SK-N-SH (cell line): ENCODE data around the gene PSMB5. TPM values are rescaled to one million over a fixed set of nuclear protein-coding genes. Genes with fewer than 3 reads are reported as not detected.

Experiments used
- CTCF ChIA-PET: fragments of 300-600, 350-600 bp; formaldehyde crosslinking; extraction: SDS; loops from one replicate; lab custom pipeline; 2021; lab: Yijun Ruan, JAX
- POLR2A ChIA-PET: fragments of 350-600 bp; sonication (Branson Sonifier 250); formaldehyde crosslinking; extraction: SDS; loops from one replicate; lab custom pipeline; 2020; ENCODE audit warnings: antibody characterized with exemption, inconsistent platforms; lab: Yijun Ruan, JAX
- DNase-seq: peaks from one replicate; pipeline ENCODE4 v3.0.0; 2012
- H2AFZ ChIP-seq: fragments of 200-600 bp; sonication (generic); 2 replicates; pipeline ENCODE4 v1.8.1; 2016; ENCODE audit warnings: antibody characterized with exemption, mild to moderate bottlenecking, low read depth
- H3F3A ChIP-seq: fragments of 200-600 bp; sonication (generic); replicated peaks from 2 replicates; pipeline ENCODE3; 2016; ENCODE audit warnings: antibody characterized with exemption, mild to moderate bottlenecking; ENCODE audit not compliant: insufficient read depth
- H3K27ac ChIP-seq, 2 experiments: fragments of 200-500 bp in 1 of 2; fragments of 200-600 bp in 1 of 2; sonication (Bioruptor generic) in 1 of 2; sonication (generic), shearing (Covaris generic) in 1 of 2; 2 replicates each; pipeline versions ENCODE4 v1.5.1 to v1.6.1; 2014 to 2016; ENCODE audit warnings: low read depth in 2 of 2, inconsistent platforms in 1 of 2, low read length in 1 of 2, mild to moderate bottlenecking in 1 of 2, mixed read lengths in 1 of 2
- H3K27me3 ChIP-seq: fragments of 200-600 bp; sonication (generic), shearing (Covaris generic); 2 replicates; pipeline ENCODE4 v1.6.1; 2016; ENCODE audit warnings: mixed run types; ENCODE audit not compliant: insufficient read depth
- H3K36me3 ChIP-seq, 2 experiments: fragments of 200-500 bp in 1 of 2; fragments of 200-600 bp in 1 of 2; sonication (Bioruptor generic) in 1 of 2; sonication (generic) in 1 of 2; replicated peaks in 1 of 2; 2 replicates each; pipeline versions ENCODE3 to v1.5.1; 2014 to 2016; ENCODE audit warnings: low read length in 1 of 2, mild to moderate bottlenecking in 1 of 2; ENCODE audit not compliant: insufficient read depth in 2 of 2, control insufficient read depth in 1 of 2
- H3K4me1 ChIP-seq, 2 experiments: fragments of 200-500 bp in 1 of 2; fragments of 200-600 bp in 1 of 2; sonication (Bioruptor generic) in 1 of 2; sonication (generic), shearing (Covaris generic) in 1 of 2; 2 replicates each; pipeline versions ENCODE4 v1.5.1 to v1.6.1; 2014 to 2016; ENCODE audit warnings: low read depth in 1 of 2, low read length in 1 of 2, mixed run types in 1 of 2; ENCODE audit not compliant: insufficient read depth in 2 of 2, control insufficient read depth in 1 of 2
- H3K4me2 ChIP-seq: fragments of 200-600 bp; sonication (generic), shearing (Covaris generic); 2 replicates; pipeline ENCODE4 v1.6.1; 2017; ENCODE audit warnings: mixed run types
- H3K4me3 ChIP-seq, 2 experiments: fragments of 200-500 bp in 1 of 2; fragments of 200-600 bp in 1 of 2; sonication (Bioruptor generic) in 1 of 2; sonication (generic), shearing (Covaris generic) in 1 of 2; 2 replicates each; pipeline versions ENCODE4 v1.5.1 to v1.8.1; 2014 to 2016; ENCODE audit warnings: low read depth in 2 of 2, inconsistent platforms in 1 of 2, low read length in 1 of 2, mild to moderate bottlenecking in 1 of 2, mixed read lengths in 1 of 2, moderate library complexity in 1 of 2
- H3K79me2 ChIP-seq: fragments of 200-600 bp; sonication (generic); 2 replicates; pipeline ENCODE4 v1.8.1; 2017; ENCODE audit warnings: mild to moderate bottlenecking; ENCODE audit not compliant: insufficient read depth
- H3K9ac ChIP-seq: fragments of 200-600 bp; sonication (generic); 2 replicates; pipeline ENCODE4 v1.6.1; 2017; ENCODE audit warnings: mixed run types
- H3K9me2 ChIP-seq: fragments of 200-600 bp; sonication (generic); 2 replicates; pipeline ENCODE4 v1.6.1; 2017; ENCODE audit warnings: mixed run types
- H3K9me3 ChIP-seq: fragments of 200-600 bp; sonication (generic); 2 replicates; pipeline ENCODE4 v1.6.1; 2017; ENCODE audit warnings: mixed run types, mild to moderate bottlenecking, moderate library complexity
- H4K20me1 ChIP-seq: fragments of 200-600 bp; sonication (generic); 2 replicates; pipeline ENCODE4 v1.6.1; 2017; ENCODE audit warnings: mild to moderate bottlenecking, mixed run types; ENCODE audit not compliant: insufficient read depth
- ELF1 ChIP-seq: IDR thresholded peaks from 2 replicates; pipeline ENCODE4 v1.4.0; 2012
- EZH2phosphoT487 ChIP-seq: fragments of 200-600 bp; sonication (generic); IDR thresholded peaks from 2 replicates; pipeline ENCODE4 v1.6.1; 2017; ENCODE audit warnings: low read depth, mixed run types, mild to moderate bottlenecking, antibody characterized with exemption, moderate library complexity, borderline replicate concordance
- GABPA ChIP-seq: IDR thresholded peaks from 2 replicates; pipeline ENCODE4 v1.4.0; 2012; ENCODE audit warnings: low read depth, mild to moderate bottlenecking
- MEF2A ChIP-seq: IDR thresholded peaks from 2 replicates; pipeline ENCODE4 v1.4.0; 2012; ENCODE audit warnings: low read depth, borderline replicate concordance
- MXI1 ChIP-seq: IDR thresholded peaks from 2 replicates; pipeline ENCODE4 v1.6.1; 2012; ENCODE audit warnings: mild to moderate bottlenecking, low read depth, low read length, improper control_type of control experiment
- NRF1 ChIP-seq: IDR thresholded peaks from 2 replicates; pipeline ENCODE4 v1.6.1; 2012; ENCODE audit warnings: low read depth, mild to moderate bottlenecking, low read length
- POLR2AphosphoS5 ChIP-seq: IDR thresholded peaks from 2 replicates; pipeline ENCODE4 v1.6.1; 2012; ENCODE audit warnings: low read depth, low read length
- RAD21 ChIP-seq: IDR thresholded peaks from 2 replicates; pipeline ENCODE4 v1.6.1; 2012; ENCODE audit warnings: mild to moderate bottlenecking, low read length
- RXRA ChIP-seq: IDR thresholded peaks from 2 replicates; pipeline ENCODE4 v1.4.0; 2012; ENCODE audit warnings: low read depth, mild to moderate bottlenecking, borderline replicate concordance
- SIN3A ChIP-seq: IDR thresholded peaks from 2 replicates; pipeline ENCODE4 v1.6.1; 2012; ENCODE audit warnings: low read depth, mild to moderate bottlenecking, low read length, moderate library complexity, borderline replicate concordance
- SMC3 ChIP-seq: IDR thresholded peaks from 2 replicates; pipeline ENCODE4 v1.6.1; 2012; ENCODE audit warnings: low read depth, low read length, improper control_type of control experiment
- TAF1 ChIP-seq: IDR thresholded peaks from 2 replicates; pipeline ENCODE4 v1.6.1; 2012; ENCODE audit warnings: low read depth, mild to moderate bottlenecking, low read length, moderate library complexity, borderline replicate concordance
- TEAD4 ChIP-seq: IDR thresholded peaks from 2 replicates; pipeline ENCODE4 v1.4.0; 2012; ENCODE audit warnings: mild to moderate bottlenecking, borderline replicate concordance; ENCODE audit not compliant: insufficient read depth
- ZBTB33 ChIP-seq: IDR thresholded peaks from 2 replicates; pipeline ENCODE4 v1.4.0; 2012; ENCODE audit warnings: low read depth, borderline replicate concordance
- WGBS: methylation state at CpG from one replicate; pipeline ENCODE4 v1.1.6; 2017; ENCODE audit warnings: low lambda C conversion rate; 5-methylcytosine and 5-hydroxymethylcytosine counted together
- polyA plus RNA-seq, 3 experiments: library from polyadenylated mRNA; depleted of rRNA; stranded (reverse); fragments of >200 nt; gene quantifications; 2 replicates each; pipeline ENCODE4 v1.2.3, GENCODE V29; 2012

The PSMB5 gene
- polyA plus RNA-seq, 1 of the 3 experiments (the other 2 are of a cell fraction): 337 TPM

- H4K20me1 ChIP-seq: no peaks in the 10 kb centered on the region
- H3K27me3 ChIP-seq: no peaks in the 10 kb centered on the region
- ChIA-PET POLR2A (interaction anchor here (1.2 kb wide), 1 partner anchor 10 kb away, joined by 6 read pairs; no protein-coding TSS in a partner anchor), CTCF (interaction anchor here (0.8 to 3.6 kb wide), 2 partner anchors 24 to 32 kb away, joined by 3 to 18 read pairs; no protein-coding TSS in a partner anchor)
- no peaks in the 10 kb centered on the region for H3K36me3 ChIP-seq
- H3K9me3 ChIP-seq: no peaks in the 10 kb centered on the region
- H3K27ac ChIP-seq: no peak overlapping the region
- DNase-seq: no peak
- no peak overlapping the region for H3K4me2 ChIP-seq
- peaks cover 3% of the 10 kb centered on the region for H3F3A ChIP-seq
- H3K4me3 ChIP-seq: no peak overlapping the region
- H2AFZ ChIP-seq: no peak overlapping the region
- H3K79me2 ChIP-seq: no peaks in the 10 kb centered on the region
- H3K9ac ChIP-seq: no peak overlapping the region
- no peaks in the 10 kb centered on the region for H3K9me2 ChIP-seq
- TF ChIP-seq SMC3 (no peak), MEF2A (no peak), RXRA (no peak), NRF1 (no peak), EZH2phosphoT487 (no peak), ELF1 (no peak), MXI1 (no peak), GABPA (no peak), SIN3A (no peak)
- peaks cover 3 to 9% of the 10 kb centered on the region in 2 experiments; a peak in 2 of 4 replicates for H3K4me1 ChIP-seq
Measured at GRCh38 chr14:23018107-23018506, 16.6 kb downstream of the PSMB5 start.

GRCh38 chr14:23017091-23017490 lies 17.6 kb downstream of the PSMB5 start:
- H3F3A ChIP-seq: peaks cover 3% of the 10 kb centered on the region
- H2AFZ ChIP-seq: no peak overlapping the region
- WGBS: 80% methylated on average over 5 of the region's 5 CpGs
- no peaks in the 10 kb centered on the region for H3K9me2 ChIP-seq
- H3K27me3 ChIP-seq: no peaks in the 10 kb centered on the region
- no peak overlapping the region for H3K4me2 ChIP-seq
- ChIA-PET POLR2A (interaction anchor here (0.7 to 1.7 kb wide), 3 partner anchors 10 to 18 kb away, joined by 3 to 6 read pairs (median 6); partner anchors contain the start of gene PSMB5), CTCF (interaction anchor here (0.6 to 3.6 kb wide), 10 partner anchors 8 to 60 kb away, joined by 3 to 18 read pairs (median 6); partner anchors contain the start of gene CDH24)
- H3K4me1 ChIP-seq: peaks cover 3 to 11% of the 10 kb centered on the region in 2 experiments; a peak in 2 of 4 replicates
- no peaks in the 10 kb centered on the region for H3K36me3 ChIP-seq
- DNase-seq: no peak
- no peak overlapping the region for H3K27ac ChIP-seq
- TF ChIP-seq POLR2AphosphoS5 (no peak), TAF1 (no peak), ZBTB33 (no peak), TEAD4 (no peak), RAD21 (no peak), GABPA (no peak)
- no peaks in the 10 kb centered on the region for H3K9me3 ChIP-seq
- H3K4me3 ChIP-seq: no peak overlapping the region
- no peaks in the 10 kb centered on the region for H3K79me2 ChIP-seq
- H4K20me1 ChIP-seq: no peaks in the 10 kb centered on the region
- no peak overlapping the region for H3K9ac ChIP-seq
